ENCODE data around the gene MCOLN1.

Gene MCOLN1

DNA sequence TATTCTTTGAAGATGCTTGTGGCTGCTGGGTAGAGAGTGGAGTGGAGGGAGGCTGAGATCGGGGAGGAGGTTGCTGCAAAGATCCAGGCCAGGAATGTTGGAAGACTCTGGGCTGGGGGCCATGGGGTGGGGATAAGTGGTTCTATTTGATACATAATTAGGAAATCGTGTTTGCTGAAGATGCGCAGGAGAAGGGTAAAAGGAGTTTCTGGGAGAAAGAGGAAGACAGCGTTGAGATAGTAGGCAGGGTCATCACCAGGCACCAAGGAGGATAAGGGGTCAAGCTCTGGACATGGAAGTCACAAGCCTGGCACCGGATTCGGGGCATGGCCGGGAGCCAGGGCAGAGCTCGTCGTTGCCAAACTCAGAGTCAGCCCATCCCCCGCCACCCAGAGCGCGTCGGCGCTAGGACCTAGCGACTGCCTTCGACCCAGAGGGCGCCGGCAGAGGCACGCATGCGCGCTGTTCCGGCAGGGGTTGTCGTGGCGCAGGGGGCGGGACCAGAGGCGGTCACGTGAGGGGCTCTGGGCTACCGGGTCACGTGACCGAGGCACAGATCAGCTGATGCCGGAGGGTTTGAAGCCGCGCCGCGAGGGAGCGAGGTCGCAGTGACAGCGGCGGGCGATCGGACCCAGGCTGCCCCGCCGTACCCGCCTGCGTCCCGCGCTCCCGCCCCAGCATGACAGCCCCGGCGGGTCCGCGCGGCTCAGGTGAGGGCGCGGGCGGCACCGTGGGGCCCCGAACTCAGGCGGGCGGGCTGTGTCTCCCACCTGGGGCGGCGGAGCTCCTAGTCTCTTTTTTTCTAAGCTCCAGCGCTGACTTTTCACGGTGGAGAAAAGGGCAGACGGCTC lies at the start of gene MCOLN1:
MCOLN1 (plus strand) TSS at position 553 of the 851 bp plus-strand sequence; CDS start at position 680, 127 bp downstream.
- peak; percentile 31 for FAIRE-seq

DNA sequence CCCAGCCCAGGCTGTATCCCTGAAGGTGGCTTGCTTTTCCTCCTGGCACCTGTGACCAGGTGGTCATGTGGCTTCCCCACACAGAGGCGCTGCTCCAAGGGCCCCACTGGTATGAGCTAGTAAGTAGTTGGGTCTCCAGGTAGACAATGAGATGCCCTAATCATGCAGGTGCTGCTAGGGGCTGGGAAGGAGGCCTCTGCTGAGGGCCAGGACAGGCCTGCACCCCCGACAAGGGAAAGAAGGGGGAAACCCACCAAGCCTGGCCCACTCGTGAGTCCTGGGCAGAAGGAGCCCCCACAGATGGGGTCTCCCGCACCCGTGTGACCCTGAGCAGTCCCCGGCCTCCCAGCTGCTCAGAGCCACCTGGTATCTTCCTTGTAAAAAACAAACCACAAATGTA lies 46.8 kb upstream of the MCOLN1 start:
- no peak for FAIRE-seq

DNA sequence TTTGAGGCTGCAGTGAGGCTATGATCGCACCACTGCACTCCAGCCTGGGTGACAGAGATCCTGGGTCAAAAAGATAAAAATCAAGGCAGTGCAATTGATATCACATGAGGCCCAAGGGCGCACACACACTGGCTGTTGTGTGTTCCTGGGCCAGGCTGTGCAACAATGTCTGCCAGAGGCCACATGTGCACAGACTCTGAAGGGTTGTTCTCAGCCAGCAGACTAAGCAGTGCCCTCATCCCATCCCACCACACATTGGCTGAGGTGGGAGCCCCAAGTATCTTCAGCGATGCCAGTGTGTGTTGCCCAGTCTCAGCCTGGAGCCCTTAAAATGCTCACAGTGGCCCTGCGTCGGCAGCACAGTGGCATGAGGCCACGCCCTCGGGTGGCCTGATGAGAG lies 46.2 kb upstream of the MCOLN1 start:
- FAIRE-seq = no peak

DNA sequence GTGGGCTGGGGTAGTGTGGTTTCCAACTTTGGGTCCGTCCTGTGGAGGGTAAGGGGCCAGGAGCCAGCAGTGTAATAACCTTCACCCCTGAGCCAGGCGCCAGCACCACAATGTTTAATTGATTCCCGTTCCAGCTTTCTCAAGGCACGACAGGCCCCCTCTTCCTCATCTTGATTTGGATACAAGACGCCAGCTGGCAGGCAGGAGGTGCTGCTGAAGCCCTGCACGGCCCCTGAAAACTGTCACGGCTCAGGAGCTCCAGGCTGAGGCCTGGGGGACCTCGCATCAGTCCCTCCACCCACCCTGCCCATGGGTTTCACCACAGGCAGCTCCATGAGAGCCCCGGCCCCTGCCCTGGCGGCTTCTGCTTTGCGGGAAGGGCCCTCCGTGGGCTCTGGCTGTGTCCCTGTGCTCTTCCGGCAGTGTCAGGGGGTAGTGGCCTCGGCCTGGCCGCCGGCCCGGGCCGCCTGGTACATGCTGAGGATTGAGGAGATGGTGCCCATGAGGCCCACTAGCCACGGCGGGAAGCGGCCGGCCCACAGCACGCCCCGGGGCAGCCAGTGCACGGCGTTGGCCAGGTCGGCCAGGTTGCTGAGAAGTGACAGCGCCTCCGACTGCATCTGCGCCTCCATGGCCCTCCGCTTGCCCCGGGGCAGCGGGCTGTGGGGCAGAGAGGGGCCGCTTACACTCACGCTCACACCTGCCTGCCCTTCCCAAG lies 45.5 kb upstream of the MCOLN1 start:
- FAIRE-seq = no peak

DNA sequence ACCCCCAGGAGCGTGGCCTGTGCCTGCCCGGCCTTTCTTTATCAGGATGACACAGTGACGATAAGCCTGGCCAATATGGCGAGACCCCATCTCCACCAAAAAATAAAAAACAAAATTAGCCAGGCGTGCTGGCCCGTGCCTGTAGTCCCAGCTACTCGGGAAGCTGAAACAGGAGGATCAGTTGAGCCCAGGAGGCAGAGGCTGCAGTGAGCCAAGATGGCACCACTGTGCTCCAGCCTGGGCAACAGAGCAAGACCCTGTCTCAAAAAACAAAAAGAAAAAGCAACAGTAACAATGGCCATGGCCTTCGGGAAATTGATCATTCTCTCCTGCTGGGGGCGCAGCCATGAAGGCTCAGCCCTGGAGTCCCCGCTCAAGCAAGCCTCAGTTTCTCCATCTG lies 44.7 kb upstream of the MCOLN1 start:
- no peak for FAIRE-seq

DNA sequence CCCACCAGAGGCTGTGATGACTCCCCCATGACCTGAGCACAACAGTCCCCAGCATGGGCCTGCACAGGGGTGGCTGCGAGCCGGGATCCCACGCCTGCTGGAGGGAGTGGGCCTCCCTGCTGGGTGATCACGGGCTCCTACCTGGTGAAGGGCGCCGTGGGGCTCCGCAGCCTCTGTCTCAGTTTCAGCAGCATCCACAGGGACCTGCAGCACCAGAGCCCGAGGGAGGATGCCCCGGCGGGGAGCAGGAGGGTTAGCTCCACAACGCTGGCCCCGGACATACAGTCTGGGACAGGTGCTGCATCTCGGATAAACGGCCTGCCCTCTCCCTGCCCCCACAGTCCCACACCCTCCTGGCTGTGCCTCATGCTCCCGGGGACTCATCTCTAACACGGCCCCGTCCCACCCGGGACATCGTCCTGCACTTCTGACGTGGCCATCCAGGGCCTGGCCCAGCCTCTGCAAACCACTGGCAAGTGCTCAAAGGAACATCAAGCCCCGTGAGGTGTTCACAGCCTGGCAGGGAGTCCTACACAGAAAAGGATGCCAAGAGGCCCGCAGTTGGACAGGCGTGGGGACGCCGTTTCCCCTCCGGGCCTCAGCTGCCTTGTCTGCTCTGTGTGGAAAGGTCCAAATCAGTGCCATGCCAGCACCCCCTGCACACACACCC lies 44.1 kb upstream of the MCOLN1 start:
- no peak for FAIRE-seq

DNA sequence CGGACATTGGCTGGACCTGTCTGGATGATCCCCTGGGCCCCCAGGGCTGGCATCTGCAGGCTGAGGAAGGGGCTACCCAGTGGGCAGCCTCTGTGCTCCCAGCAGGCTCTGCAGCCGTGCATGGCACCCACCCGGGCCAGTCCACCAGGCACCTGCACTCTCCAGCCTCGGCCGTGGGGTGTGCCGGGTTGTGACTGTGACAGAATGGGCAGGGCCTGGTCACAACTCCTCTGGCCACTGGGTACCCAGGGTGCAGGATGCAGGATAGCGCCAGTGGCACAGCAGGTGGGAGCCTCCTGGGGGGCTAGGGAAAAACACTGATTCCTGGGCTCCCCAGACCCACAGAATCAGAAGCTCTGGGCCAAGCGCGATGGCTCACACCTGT lies 43.6 kb upstream of the MCOLN1 start:
- no peak for FAIRE-seq

DNA sequence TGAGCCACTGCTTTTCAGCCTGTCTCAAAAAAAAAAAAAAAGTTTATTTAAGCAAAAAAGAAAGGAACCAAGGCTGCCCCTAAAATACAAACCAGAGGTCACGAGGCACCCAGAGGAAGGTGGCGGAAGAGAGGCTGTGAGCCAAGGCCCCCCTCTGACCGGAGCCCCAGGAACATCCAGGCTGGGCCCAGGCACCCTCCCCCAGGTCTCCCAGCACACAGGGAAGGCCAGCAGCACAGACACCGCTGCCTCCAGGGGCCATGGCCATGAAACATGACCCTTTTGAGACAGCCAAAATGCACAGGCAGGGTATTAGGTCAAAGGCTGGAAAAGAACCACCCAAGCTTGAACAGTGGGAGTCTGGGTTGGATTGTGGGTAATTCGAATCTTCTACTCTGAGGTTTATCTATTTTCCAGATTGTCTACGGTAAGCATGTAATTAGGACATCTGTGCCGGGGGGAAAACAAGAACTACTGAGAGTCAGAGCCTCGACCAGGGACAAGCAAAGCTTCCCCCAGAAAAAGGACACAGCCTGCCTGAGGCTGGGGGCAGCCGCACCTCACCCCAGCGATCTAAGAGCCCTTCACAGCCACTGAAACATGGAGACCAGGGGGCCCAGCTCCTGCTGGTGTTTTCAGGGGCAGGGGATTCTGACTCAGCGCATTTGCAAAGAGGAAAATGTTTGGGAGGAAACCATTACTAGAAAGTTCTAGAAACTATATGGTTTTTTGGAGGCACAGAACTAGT lies 42.0 kb upstream of the MCOLN1 start:
- FAIRE-seq = no peak

DNA sequence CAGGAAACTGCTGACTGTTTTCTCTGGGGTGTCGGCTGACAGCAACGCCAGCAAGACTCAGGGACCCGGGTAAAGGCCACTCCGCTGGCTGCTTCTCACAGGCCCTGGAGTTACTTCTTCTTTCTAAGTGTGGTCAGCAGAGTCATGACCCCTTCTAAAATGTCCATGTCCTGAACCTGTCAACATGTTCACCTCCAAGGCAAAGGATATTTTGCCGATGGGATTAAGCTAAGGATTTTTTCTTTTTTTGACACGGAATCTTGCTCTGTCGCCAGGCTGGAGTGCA lies 41.5 kb upstream of the MCOLN1 start:
- no peak for FAIRE-seq

DNA sequence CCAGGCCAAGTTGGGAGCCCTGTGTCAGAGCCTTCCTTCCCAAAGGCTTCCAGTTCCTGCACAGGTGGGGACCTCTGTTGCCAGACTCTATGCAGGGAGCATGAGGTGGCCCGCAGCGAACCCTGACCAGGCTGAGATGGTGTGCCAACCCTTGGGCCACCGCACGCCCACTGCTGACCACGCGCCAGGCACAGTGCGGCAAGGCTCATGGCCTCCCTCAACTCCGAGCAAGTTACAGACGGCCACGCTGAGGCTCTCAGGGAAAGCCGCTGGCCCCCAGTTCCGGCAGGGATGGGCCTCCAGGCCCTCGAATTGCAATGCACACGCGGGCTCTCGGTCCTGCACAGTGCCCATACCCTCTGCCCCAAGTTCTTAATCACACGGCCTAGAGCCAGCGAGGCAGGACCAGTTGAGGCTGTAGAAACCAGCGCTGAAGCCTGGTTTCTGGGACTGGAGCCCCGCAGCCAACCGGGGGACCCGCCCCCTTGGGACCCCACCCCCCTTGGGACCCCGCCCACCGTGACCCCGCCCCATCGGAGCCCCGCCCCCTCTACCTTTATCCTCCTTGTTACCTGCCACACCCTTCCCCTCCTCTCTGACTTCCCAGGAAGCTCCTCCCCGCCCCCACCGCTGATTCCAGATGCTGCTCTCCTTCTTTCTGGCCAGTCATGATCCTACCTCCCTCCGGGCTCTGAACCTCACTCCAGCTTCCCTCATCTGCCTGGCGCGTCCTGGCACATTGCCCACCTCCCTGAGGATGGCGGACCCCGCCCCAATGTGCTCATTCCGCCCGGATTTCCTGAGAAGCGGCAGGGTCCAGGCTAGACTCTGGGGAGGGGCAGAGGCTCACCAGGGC lies 39.6 kb upstream of the MCOLN1 start:
- FAIRE-seq = no peak

DNA sequence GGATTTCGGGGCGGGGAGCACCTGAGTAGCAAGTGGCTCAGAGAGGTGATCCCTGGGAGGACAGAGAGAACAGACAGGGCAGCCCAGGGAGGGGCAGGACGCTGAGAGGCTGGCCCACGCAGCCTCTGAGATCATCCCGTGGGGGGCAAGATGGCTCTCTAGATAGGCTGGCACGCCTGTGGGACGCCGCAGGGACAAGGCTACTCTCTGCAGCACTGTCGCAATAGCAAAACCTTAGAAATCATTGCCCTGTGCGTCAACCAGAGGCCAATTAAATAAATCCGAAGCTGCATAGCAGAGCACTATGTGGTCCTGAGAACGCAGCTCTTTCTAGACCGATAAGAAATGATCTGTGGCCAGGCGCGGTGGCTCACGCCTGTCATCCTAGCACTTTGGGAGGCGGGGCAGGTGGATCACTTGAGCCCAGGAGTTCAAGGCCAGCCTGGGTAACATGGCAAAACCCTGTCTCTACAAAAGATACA lies 38.7 kb upstream of the MCOLN1 start:
- no peak for FAIRE-seq

DNA sequence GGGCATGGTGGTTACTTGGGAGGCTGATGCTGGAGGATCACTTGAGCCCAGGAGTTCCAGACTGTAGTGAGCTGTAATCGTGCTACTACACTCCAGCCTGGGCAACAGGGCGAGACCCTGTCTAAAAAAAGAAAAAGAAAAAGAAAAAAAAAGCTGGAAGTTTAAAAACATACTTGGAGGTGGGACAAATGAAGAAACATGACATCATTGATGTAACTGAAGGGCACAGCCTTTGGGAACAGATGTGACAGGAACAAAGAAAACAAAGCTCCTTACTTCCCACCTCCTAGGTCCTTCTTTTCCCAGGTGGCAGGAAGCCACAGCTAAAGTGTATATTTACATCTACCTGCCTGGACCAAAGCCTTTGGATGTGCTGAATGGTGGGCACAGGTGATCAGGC lies 35.5 kb upstream of the MCOLN1 start:
- no peak for FAIRE-seq

DNA sequence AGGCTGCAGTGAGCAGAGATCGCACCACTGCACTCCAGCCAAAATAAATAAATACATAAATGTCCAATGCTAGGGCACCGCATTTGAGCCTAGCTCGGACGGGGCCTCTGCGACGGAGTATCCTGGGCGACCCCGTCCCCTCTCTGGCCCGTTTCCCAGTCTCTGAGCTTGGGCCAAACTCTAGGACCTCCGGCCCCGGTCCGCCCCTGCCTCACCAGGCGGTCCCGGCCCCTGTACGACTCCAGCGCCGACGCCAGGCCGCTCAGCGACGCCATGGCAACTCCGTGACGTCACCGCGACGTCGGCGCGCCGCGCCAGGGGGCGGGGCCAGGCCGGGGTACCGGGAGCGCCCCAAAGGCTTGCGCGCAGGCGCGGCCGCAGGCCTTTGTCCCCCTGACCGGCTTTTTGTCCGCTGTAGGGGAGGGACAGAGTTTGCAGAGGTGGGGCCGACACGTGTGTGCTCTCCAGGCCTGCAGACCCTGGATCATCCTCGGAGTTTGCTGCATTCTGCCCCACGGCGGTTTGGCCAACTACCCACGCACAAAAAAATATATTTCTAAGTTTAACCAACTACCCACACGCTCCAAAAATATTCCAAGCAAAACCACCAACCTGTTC lies 33.6 kb upstream of the MCOLN1 start, which contains the start of gene PEX11G:
PEX11G (minus strand) TSS at position 300 of the 618 bp plus-strand sequence; CDS start at position 275, 25 bp downstream.
- FAIRE-seq = no peak

DNA sequence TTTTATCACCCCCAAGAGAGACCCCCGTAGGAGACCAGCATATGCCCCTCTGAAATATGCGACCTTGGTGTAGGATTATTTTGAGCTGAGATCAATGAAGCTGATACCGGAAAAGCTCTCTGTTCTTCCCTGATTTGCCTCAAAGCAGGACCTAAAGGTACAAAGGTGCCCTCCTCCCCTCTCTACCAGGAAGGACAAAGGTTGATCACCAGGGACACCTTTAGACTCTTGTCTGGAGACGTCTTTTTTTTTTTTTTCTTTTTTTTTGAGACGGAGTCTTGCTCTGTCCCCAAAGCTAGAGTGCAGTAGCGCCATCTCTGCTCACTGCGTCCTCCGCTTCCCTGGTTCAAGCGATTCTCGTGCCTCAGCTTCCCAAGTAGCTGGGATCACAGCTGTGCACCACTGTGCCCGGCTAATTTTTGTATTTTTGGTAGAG lies 32.8 kb upstream of the MCOLN1 start:
- FAIRE-seq = no peak

DNA sequence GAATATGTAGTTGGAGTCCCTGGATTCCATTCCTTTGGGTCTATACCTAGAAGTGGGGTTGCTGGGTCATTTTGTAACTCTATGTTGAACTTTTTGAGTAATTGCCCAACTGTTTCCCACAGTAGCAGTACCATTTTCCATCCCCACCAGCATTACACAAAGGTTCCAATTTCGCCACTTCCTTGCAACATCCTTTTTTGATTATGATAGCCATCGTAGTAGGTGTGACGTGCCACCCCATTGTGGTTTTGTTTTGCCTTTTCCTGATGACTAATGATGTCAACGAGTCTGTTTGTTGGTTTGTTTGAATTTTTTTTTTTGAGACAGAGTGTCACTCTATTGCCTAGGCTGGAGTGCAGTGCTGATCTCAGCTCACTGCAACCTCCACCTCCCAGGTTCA lies 30.3 kb upstream of the MCOLN1 start:
- no peak for FAIRE-seq

DNA sequence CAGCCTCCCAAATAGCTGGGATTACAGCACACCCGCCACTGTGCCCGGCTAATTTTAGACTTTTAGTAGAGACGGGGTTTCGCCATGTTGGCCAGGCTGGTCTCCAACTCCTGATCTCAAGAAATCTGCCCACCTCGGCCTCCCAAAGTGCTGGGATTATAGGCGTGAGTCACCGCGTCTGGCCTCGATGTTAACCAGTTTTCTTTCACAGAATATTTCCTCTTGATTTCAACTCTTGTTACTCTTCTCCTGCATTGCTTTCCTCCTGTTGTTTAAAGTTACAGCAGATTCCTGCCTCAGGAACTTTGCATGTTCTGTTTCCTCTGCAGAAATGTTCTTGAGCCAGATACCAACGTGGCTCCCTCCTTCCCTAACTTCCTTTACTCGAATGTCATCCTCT lies 29.9 kb upstream of the MCOLN1 start:
- no peak for FAIRE-seq

DNA sequence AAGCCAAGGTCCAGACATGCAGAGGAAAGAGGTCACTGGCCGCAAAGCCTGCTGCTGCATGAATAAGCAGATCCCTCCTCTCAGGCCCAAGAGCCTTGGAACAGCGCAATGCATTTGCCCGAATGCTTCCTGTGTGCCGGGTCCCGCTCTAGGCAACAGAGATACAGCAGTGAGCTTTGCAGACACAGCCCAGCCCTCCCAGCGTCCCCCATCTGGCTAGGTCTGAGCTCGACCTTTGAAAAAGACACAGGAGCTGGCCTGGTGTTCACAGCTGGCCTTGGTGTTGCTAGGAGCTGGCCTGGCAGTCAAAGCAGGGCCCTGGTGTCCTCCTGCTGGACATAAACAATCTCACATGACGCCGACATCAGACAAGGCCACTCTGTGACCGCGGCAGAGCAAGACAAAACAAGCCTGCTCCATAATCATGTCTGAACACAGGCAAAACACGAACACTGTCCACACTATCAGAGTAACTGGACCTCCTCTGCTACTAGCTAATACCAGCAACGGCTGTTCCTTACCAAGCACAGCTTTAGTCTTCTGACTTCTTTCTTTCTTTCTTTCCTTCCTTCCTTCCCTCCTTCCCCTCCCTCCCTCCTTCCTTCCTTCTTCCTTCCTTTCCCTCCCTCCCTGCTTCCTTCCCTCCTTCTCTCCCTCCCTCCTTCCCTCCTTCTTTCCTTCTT lies 27.9 kb upstream of the MCOLN1 start:
- no peak for FAIRE-seq

DNA sequence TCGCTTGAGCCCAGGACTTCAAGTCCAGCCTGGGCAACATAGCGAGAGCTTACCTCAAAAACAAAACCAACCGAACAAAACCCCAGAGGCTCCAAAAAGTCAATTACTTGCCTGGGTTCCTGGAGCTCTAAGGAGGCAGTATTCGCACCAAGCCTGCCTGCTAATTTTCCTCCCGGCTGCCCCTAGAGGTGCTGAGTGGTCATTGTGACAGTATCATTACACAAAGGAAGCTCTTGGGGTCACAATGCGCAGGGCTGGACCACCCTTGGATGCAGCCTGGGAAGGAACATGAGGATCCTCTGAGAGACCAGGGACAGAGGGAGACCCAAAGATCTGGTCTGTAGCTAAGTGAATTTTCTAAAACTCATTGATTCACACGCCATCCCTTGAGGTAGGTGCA lies 25.1 kb upstream of the MCOLN1 start:
- no peak for FAIRE-seq

DNA sequence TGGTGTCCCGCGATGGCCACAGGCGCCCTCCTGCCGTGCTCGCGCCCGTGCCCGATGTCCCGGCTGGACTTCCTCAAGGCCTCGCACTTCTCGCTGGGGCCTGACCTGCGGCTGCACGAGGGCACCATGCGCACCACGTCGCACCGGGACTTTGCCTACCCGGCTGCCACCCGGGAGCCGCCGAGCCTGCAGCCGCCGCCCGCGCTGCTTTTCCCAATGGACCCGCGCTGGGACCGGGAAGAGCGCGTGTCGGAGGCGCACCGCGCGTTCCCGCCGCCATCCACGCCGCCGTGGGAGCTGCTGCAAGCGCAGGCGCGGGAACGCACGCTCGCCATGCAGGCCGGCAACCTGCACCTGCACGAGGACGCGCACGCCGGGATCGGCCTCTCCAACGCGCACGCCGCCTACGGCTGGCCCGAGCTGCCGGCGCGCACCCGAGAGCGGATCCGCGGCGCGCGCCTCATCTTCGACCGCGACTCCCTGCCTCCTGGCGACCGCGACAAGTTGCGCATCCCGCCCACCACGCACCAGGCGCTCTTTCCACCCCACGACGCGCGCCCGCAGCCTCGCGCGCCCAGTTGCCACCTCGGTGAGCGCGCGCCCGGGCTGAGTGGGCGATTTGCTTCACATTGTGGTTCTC lies 21.5 kb upstream of the MCOLN1 start:
- no peak for FAIRE-seq

DNA sequence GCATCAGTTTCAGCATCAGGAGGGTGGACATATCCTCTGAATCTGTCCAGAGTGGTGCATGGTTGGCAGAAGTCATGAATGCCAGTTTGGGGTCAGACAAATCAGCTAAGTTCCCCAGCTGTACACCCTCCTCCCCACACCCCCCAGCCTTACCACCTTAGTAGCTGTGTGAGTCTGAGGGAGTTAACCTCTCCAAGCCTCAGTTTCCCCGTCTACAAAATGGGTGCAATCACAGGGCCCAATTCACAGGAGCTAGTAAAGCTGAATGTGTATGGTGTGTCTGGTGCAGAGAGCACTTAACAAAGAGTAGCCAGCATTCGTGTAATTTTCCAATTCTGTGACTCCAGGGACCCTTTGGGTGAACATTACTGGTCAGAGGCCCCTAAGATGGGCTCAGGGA lies 19.9 kb upstream of the MCOLN1 start:
- FAIRE-seq = no peak

All from TTC549 (cell line).